GM15510 (cell line): Measurements from ENCODE around the gene HLA-DMB.

ENCODE experiments used
- POLR2A ChIP-seq: IDR thresholded peaks from 3 replicates; pipeline ENCODE4 v1.6.1; 2011; ENCODE audit warnings: borderline replicate concordance; ENCODE audit not compliant: insufficient read length; ENCODE audit errors: extremely low read depth

The HLA-DMB gene

DNA sequence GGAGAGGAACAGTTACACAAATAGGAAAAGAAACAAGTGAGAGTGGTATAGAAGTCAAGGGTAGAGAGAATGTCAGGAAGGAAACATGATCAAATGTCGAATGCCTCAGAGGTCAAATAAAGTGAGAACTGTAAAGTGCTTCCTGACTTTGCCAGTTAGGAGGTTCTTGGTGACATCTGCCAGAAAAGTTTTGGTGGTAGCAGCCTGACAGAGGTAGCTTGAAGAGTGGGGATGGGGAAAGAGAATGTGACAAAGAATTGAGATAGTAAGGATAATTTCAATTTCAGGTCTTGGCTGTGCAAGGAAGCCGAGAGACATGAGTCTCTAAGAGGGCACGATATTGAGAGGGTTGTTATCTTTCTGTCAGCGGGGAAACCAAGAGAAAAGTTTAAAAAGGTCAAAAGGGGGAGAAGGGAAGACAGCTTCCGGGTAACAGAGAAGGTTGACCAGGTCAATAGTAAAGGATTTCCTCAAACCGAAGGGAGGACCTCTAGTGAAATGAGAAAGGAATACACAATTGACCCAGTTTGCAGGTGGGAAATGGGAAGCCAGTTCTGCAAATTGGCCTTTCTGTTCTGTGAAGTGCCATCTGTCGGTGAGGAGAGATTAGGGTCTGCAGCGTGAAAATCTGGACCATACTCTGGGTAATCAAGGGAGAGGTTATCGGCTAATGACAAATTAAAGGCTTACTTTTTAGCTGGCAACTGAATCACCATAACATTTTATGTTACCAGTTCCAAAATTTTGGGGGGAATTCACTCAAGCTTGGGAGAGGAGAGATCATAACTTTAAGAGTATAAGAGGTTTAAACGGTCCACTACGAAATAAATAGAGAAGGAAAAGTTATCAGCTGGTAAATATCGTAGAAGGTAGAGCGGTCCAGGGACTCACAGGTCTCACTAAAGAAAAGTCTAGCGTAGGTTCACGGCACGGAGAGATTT lies 26.6 kb upstream of the HLA-DMB start:
- no peak for TF ChIP-seq POLR2A

DNA sequence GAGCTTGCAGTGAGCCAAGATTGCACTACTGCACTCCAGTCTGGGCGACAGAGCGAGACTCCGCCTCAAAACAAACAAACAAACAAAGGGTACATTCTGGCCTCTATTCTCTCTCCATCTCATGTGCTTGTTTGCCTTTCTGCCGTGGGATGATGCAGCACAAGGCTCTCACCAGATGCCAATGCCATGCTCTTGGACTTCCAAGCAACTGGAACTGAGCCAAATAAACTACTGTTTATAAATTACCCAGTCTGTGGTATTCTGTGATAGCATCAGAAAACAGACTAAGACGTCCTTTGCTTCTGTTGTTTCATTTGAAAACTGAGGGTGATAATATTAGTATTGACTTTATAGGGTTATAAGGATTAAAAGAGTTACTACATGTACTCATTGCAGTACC lies 23.9 kb upstream of the HLA-DMB start:
- no peak for TF ChIP-seq POLR2A

DNA sequence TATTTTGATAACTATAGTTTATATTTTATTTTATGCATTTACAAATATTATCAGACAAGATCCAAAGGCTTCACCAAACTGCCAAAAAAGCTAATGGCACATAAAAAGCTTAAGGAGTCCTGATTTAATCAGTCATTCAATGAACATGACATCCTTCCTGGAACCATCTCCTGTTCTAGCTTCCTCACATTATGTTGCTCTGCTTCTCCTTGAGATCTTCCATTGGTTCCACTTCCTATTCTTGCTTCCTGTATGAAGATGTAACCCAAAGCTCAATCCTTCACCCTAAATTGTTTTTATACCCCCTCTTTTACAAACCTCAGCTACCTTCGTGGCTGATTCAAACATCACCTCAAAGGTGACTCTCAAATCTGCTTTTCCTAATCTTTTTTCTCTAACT lies 23.0 kb upstream of the HLA-DMB start:
- TF ChIP-seq POLR2A: no peak

DNA sequence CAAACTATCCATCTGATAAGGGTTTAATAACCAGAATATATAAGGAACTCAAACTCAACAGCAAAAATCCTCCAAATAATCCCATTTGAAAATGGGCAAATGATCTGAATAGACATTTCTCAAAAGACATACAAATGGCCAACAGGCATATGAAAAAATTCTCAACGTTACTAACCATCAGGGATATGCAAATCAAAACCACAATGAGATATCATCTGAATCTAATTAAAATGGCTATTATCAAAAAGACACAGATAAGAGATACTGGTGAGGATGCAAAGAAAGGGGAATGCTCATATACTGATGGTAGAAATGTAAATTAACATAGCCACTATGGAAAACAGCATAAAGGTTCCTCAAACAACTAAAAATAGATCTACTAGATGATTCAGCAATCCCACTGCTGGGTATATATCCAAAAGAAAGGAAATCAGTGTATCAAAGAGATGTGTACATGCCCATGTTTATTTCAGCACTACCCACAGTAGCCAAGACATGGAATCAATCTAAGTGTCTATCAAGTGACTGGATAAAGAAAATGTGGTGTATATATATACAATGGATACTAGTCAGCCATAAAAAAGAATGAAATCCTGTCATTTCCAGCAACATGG lies 21.5 kb upstream of the HLA-DMB start:
- TF ChIP-seq POLR2A: no peak

DNA sequence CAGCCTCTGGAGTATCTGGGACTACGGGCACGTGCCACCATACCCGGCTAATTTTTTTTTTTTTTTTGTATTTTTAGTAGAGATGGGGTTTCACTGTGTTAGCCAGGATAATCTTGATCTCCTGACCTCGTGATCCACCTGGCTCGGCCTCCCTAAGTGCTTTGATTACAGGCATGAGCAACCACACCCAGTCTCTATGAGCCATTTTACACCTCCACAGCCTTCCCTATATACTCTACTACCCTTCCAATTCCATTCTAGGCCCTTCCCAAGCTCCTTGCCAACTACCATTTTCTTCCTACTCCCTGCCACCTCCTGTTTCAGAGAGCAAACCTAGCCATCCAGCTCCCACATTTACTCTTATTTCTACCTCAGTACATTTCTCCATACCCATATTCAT lies 19.7 kb upstream of the HLA-DMB start:
- TF ChIP-seq POLR2A: no peak

DNA sequence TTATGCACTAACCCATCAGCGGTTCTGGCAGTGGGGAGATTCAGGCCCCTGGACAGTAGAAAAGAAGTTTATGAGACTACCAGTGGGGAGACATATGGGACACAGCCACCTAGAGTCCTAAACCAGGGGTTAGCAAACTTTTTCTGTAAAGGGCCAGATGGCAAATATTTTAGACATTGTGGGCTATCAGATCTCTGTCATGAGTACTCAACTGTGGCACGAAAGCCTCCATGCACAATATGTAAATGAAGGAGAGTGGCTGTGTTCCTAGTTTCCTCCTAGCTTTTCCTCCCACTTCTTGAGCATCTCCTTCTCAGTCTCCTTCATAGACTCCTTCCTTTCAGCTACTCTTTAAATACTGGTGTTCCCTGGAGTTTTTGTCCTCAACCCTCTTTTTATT lies 15.3 kb upstream of the HLA-DMB start:
- TF ChIP-seq POLR2A: no peak

DNA sequence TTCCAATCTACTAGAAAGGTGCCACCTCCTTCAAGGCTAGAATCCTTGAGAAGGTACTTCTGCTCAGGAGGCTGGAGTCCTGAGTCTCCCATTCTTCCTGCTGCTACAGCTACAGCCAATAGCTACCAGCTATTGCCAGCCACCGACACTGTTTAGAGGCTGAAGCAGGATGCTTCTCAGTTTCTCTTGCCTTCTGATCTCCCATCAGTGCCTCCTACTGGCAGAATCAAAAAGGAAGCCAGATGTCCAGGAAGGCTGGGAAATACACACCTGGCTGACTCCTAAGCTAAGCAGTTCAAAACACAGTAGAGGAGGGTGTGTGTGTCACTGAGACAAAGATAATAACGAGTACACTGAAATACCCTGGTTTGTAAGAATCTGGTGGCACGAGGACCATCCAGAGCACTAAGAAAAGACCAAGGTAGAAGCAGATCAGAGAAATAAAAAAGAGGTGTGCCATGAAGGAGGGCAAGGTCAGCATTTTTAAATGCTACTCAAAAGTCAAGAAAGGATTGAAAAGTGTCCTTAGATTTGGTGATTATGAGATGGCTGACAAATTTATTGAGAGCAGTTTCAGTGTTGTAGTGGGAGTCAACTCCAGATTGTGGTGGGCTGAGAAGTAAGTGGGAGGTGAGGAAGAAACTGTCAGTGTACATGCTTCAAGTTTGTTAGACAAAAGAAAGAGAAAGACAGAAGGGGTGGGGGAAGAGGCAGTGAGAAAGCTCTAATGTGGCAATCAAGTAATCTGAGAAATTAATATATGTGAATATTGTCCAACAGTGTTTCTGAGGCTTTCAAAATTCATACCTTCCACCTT lies 14.4 kb upstream of the HLA-DMB start:
- no peak for TF ChIP-seq POLR2A

DNA sequence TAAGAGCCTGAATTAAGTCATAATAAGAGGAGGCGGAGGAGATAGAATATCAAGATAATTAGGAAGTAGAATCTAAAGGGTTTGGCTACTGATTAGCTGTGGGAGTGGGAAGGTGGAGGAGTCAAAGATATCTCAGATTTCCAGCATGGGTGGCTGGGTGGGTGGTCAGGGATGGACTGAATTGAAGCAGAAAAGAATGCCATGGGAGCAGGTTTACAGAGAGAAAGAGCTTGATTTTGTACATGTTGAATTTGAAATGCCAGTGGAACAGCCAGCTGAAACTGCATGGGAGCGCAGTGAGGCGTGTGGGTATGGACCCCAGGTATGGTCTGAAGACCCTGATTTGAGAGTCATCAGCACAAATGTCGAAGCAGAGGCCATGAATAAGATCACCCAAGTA lies 13.4 kb upstream of the HLA-DMB start:
- TF ChIP-seq POLR2A: no peak

DNA sequence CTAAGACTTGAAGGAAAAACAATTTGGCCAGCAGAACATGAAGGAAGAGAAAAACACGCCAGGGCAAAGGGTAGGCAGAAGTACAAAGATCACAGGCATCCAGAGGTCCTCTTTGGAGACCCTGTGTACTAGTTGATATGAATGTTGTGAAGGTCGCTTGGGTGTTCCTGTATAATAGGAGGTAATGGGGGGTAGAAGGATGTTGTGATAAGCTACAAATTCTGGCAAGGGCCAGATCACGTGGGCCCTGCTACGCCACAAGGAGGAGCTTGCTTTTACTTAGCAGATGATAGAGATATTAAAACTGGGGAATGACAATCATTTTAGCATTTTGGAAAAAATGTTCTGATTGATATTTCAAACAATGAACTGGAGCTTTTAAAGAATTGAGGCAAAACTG lies 12.9 kb upstream of the HLA-DMB start:
- no peak for TF ChIP-seq POLR2A

DNA sequence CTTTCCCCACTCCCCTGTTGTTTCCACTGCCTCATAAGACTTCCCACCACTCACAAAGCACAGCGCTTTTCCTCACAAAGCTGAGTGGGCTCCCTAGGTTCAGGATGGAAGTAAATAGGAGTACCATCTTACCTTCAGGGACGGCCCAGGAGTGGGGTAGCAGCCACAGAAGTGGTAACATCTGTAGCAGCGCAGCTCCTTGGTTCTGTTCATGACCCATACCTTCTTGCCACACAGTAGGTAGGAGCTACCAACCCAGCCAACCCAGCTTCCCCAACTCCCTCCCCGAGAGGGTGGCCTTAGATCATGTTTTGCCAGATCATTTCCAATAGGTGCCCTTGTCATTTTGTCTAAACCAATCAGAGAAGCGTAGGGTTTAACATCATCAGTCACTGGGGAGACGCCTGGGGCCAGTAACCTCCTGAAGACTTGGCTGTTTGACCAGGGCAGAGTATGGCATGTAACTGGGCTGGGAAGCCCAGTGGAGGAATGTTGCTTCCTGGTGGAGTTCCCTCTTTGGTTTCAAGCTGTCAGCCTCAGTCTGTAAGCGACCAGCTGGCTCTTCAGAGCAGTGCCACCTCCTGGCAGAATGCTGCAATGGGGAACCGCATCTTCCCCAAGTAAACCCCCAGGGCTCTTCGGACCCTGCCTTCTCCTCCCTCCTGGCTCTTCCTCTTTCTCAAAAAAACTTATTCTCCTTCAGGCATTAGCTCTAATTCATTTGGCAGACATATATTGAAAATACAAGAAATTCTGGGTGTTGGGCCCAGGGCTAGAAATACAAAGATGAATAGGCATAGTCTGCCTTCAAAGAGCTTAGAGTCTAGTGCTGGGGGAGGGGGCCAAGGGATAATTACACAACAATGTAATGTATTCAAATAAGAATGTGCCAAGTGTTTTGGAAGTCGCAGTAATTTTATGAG lies 12.2 kb upstream of the HLA-DMB start, which contains the start of gene HLA-DMA:
HLA-DMA (minus strand) TSS at position 281 of the 923 bp plus-strand sequence; CDS start at position 220, 61 bp downstream.
- TF ChIP-seq POLR2A: peak; percentile 96

DNA sequence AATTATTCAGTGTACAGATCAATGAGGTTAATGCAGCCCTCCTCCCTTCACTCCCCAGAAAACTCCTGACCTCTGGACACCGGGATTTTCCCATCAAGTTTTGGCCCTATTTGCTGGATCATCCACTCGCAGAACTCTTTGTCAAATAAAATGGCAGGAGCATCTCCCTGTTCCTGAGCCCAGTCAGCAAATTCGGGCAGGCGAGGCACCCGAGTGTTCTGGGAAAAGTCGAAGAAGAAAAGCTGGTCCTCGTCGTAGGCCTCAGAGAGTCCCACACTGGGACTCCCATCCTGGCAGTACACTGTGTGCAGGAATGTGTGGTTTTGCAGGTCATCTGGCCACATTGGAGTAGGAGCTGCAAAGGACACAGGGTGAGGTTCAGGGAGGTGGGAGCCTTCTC lies 9.6 kb upstream of the HLA-DMB start:
- no peak for TF ChIP-seq POLR2A

DNA sequence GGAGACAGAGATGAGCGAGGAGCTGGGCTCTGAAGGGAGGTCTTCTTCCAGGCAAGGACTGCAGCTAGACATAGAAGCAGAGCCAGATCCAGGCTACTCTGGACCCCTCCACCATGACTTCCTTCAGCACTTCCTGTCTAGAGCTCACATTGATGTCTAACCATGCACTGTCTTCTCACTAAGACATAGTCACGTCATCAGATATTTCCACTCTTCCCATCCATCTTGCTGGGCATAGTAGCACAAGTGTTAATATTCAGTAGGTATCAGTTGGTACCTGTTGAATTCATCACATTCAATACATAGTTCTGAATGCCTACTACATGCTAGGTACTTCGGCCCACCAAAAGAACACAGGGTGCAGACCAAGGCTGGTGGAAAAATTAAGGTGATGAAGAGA lies 9.2 kb upstream of the HLA-DMB start:
- no peak for TF ChIP-seq POLR2A

DNA sequence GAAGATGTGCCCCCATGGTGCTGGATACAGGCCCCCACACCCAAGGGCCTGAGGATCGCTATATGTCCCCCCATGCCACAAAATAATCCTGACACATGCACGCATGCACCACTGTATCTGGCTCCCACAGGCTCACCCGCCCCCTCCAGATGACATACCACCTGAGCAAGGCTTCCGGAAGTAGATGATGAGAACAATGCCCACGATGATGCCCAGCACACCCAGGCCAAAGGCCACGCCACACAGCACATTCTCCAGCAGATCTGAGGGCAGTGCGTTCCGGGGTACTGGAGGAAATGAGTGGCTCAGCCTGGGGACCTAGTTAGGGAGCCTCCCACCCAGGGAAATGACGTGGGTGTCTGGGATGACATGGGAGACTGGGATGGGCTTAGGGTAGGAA lies 8.3 kb upstream of the HLA-DMB start:
- peak; percentile 13 for TF ChIP-seq POLR2A
